GM21528 (cell line): Measurements from ENCODE around the gene ACACA.
"Not testable (repeated sequence)": the region's sequence is repeated elsewhere in the genome, so short reads cannot be mapped to it uniquely, and the experiment has no call there.

Experiments
- ATAC-seq: cut with Tn5 transposase; IDR thresholded peaks from one replicate; pipeline ENCODE4 v1.9.1; 2021; ENCODE audit warnings: mild to moderate bottlenecking, moderate library complexity; ENCODE audit not compliant: unreplicated experiment, low FRiP score

ACACA gene

GRCh38 chr17:37406635-37407461, at the start of gene ACACA, which contains the start of gene TADA2A:
TSS of gene ACACA (minus strand) at chr17:37406836. CDS start at chr17:37406299, 537 bp downstream.
TSS of gene TADA2A (plus strand) at chr17:37406886. CDS start at chr17:37411366, 4,480 bp downstream.
- ATAC-seq: peak; percentile 63

GRCh38 chr17:37450112-37450511, 43.5 kb upstream of the ACACA start:
- ATAC-seq: no peak

- ATAC-seq: no peak
Observed at GRCh38 chr17:37447641-37448040, 41.0 kb upstream of the ACACA start.

GRCh38 chr17:37446027-37446426, 39.4 kb upstream of the ACACA start:
- no peak for ATAC-seq

- not testable (repeated sequence) for ATAC-seq
Observed at GRCh38 chr17:37441369-37442014, 34.9 kb upstream of the ACACA start.

- no peak for ATAC-seq
Observed at GRCh38 chr17:37440424-37440823, 33.8 kb upstream of the ACACA start.

- ATAC-seq: no peak
Observed at GRCh38 chr17:37438141-37438540, 31.5 kb upstream of the ACACA start.

- no peak for ATAC-seq
Observed at GRCh38 chr17:37432671-37433070, 26.0 kb upstream of the ACACA start.

GRCh38 chr17:37430051-37430627, 23.5 kb upstream of the ACACA start:
- ATAC-seq: no peak

GRCh38 chr17:37429453-37429852, 22.8 kb upstream of the ACACA start:
- no peak for ATAC-seq

- ATAC-seq: no peak
Observed at GRCh38 chr17:37429039-37429438, 22.4 kb upstream of the ACACA start.

GRCh38 chr17:37425268-37425667, 18.6 kb upstream of the ACACA start:
- no peak for ATAC-seq

GRCh38 chr17:37422971-37423625, 16.5 kb upstream of the ACACA start:
- ATAC-seq: no peak

- no peak for ATAC-seq
Observed at GRCh38 chr17:37417852-37418251, 11.2 kb upstream of the ACACA start.

- no peak for ATAC-seq
Observed at GRCh38 chr17:37413875-37414519, 7.4 kb upstream of the ACACA start.

GRCh38 chr17:37410357-37410756, 3.7 kb upstream of the ACACA start:
- no peak for ATAC-seq

- not testable (repeated sequence) for ATAC-seq
Observed at GRCh38 chr17:37408145-37408479, 1.5 kb upstream of the ACACA start.

GRCh38 chr17:37405955-37406634, 541 bp downstream of the ACACA start:
- ATAC-seq: peak; percentile 41

- ATAC-seq: not testable (repeated sequence)
Observed at GRCh38 chr17:37405522-37405921, 1.1 kb downstream of the ACACA start.

- no peak for ATAC-seq
Observed at GRCh38 chr17:37400505-37400904, 6.1 kb downstream of the ACACA start.
